Kidney capillary endothelial cell (primary cell): ENCODE measurements around the gene SFN.
A peak's percentile ranks its signal among the peaks of the same experiment; 100 is the strongest.
"Not testable (repeated sequence)": the region's sequence is repeated elsewhere in the genome, so short reads cannot be mapped to it uniquely, and the experiment has no call there.

Experiments used
- DNase-seq: peaks from one replicate; pipeline ENCODE4 v3.0.0-alpha.2; 2018; ENCODE audit warnings: low spot score

SFN gene

DNA sequence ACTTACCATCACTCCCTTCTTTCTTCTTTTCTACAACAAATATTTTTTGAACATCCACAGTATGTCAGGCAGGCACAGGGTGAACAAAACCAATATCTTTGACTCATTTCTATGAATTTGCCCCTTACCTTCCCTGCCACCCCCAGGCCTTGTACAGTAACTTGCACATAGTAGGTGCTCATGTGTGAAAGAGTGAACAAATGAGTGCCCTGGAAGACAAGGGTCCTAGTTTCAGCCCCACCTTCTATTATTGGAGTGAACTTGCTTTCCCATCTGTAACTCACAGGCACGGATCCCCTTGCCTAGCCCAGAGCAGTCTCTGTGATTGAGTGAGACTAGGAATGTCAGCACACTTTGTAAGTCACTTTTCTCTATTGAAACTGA lies 23.6 kb upstream of the SFN start:
- DNase-seq, result no peak

DNA sequence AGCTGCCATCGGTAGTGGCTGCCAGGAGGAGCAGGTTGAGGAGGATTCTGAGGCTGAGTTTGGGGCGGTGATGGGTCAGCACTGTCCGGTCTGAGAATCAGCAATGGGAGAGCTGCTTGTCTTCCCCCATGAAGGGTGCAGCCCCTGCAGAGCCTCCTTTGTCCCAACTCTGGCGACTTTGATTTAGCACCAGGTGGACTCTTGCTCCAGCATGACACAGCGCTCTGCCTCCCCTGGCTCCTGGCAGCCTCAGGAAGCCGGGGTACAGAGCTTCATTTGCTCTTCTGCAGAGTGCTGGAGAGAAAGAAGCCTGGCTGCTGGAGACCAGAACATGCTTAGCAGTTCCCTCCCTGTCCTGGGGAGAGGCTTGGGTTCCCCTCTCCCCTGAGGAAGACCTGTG lies 23.2 kb upstream of the SFN start:
- DNase-seq, result no peak

- DNase-seq, result no peak
These were observed 18.3 kb upstream of the SFN start for GRCh38 chr1:26844424-26845196.

- not testable (repeated sequence) for DNase-seq
These were observed 15.1 kb upstream of the SFN start for GRCh38 chr1:26847826-26848225.

- DNase-seq, result no peak
These were observed 14.4 kb upstream of the SFN start for GRCh38 chr1:26848499-26848898.

GRCh38 chr1:26848941-26849774 lies 13.8 kb upstream of the SFN start:
- DNase-seq, result no peak

- no peak for DNase-seq
These were observed 11.8 kb upstream of the SFN start for GRCh38 chr1:26851106-26851684.

DNA sequence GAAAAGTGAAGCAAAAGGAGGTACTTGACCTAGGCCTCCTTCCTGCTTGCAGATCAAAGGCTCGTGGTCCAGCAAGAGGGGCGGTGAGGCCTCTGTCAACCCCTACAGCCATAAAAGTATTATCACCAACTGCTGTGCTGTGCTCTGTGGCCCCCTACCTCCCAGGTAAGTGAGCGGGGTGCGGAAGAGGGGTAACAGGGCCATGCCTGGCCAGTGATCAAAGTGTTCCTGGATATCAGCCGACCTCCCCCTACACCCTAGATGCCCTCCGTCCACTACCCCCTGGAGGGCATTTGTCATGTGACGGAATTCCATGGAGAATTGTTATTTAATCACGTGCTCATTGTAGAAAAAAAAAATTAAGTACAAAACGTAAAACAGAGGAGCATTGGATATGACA lies 10.2 kb upstream of the SFN start:
- no peak for DNase-seq

GRCh38 chr1:26853156-26853555 lies 9.8 kb upstream of the SFN start:
- peak; percentile 85 for DNase-seq

- no peak for DNase-seq
These were observed 9.3 kb upstream of the SFN start for GRCh38 chr1:26853600-26853999.

DNA sequence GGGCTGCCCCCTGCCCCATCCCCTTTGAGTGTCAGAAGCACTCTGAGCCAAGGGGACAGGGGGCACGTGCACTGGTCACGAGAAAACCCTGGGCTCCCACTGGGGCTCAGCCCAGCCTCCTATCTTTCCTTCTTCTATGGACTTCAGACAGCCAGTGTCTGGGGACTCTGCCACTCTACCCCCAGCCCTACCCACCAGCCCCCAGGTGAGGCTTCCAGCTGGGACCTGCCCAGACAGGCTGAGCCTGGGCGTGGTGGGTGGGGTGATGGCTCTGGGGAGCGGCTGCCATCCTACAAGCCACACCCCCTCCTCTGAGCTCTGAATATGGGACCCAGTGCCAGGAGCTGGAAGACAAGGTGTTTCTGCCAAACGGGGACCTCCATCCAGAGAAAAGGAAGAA lies 8.0 kb upstream of the SFN start:
- no peak for DNase-seq

GRCh38 chr1:26855636-26856035 lies 7.3 kb upstream of the SFN start:
- DNase-seq, result no peak

DNA sequence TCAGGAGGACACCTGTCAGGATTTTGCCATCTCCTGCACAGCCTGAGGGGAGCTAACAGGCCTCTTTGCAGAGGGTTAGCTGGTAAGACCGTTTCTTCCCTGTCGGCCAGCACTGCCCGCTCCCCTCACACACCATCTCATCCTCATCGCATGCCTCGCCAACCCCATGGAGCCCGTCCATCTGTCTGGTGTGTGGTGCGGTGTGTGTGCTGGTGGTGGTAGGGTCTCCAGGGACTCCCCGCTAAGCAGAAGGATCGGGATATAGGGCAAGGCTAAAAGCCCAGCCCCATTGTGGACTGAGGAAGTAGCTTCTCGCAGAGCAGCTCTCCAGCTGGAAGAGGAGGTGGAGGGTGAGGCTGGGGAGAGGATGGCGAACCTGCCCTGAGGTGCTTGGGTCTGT lies 6.8 kb upstream of the SFN start:
- DNase-seq, result no peak

- no peak for DNase-seq
These were observed 6.1 kb upstream of the SFN start for GRCh38 chr1:26856604-26857469.

GRCh38 chr1:26857473-26858060 lies 5.4 kb upstream of the SFN start:
- no peak for DNase-seq

- no peak for DNase-seq
These were observed 4.8 kb upstream of the SFN start for GRCh38 chr1:26858160-26858559.

GRCh38 chr1:26858891-26859640 lies 3.9 kb upstream of the SFN start:
- DNase-seq, result no peak

DNA sequence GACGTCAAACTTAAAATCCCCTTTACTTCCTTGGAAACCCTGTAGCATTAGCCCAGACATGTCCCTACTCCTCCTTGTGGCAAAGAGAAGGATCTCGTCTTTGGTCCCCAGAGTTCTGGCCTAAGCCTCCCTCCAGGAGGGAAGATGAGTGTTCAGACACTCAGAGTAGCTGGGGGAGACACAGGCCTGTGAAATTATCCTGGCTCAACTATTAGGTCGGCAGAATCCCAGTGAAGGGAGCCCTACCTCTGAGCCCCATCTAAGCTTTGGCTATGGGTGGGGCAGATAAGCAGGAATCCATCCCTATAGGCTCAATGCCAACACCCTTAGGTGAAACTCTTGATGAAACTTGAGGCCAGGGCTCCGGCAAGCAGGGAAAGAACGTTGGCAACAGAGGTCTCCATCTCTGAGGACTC lies 1.7 kb upstream of the SFN start:
- no peak for DNase-seq

- no peak for DNase-seq
These were observed 1.0 kb upstream of the SFN start for GRCh38 chr1:26861889-26862378.

GRCh38 chr1:26863685-26864077 lies 732 bp downstream of the SFN start:
- no peak for DNase-seq
